Measurements from ENCODE around the gene TMEM248.
"Not testable (repeated sequence)": the region's sequence is repeated elsewhere in the genome, so short reads cannot be mapped to it uniquely, and the experiment has no call there.

Gene TMEM248

GRCh38 chr7:67004145-67004544 lies 83.1 kb downstream of the TMEM248 start:
- not testable (repeated sequence) for DNase-seq (ENCODE audit: low spot score)

DNA sequence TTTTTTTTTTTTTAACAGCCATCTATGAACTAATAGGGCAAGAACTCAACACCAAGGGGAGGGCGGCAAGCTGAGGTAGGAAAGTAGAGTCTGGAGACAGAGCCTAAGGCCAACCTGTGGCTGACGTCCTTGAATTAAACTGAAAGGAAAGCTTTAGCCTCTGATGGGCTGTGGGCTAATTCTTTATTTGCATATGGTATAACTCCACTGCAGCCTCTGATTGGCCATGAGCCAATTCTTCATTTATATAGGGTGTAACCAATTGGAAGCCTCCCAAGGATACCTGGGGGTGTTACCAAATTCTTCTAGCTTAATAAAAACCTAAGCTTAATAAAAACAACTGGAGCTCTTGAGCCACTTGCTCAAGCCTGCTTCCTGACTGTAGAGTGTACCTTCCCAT lies 85.9 kb downstream of the TMEM248 start:
- DNase-seq (ENCODE audit: low spot score): peak; percentile 60
